IMR-90 (cell line): Measurements from ENCODE around the gene BRI3BP. TPM values are rescaled to one million over a fixed set of nuclear protein-coding genes. Genes with fewer than 3 reads are reported as not detected.

Experiments
- ATAC-seq: fragments of 200-7000 bp; cut with Tn5 transposase; 2 replicates; pipeline ENCODE4 v1.9.1; 2020; ENCODE audit warnings: low read depth, mild to moderate bottlenecking, moderate library complexity
- BruUV-seq: library from RNA; stranded (reverse); fragments of 400-500 nt; replicated peaks from 2 replicates; lab custom pipeline; 2021; lab: Mats Ljungman, UMichigan
- CTCF ChIA-PET: fragments of 300-600 bp; formaldehyde crosslinking; extraction: SDS; loops from one replicate; lab custom pipeline; 2021; ENCODE audit warnings: antibody characterized with exemption; lab: Yijun Ruan, JAX
- POLR2A ChIA-PET: fragments of 300-600 bp; sonication (Branson Sonifier 250); formaldehyde crosslinking; loops from one replicate; lab custom pipeline; 2022; ENCODE audit warnings: antibody characterized with exemption; ENCODE audit not compliant: unreplicated experiment; lab: Charles Lee
- DNase-seq: peaks from one replicate; pipeline ENCODE4 v3.0.0; 2013
- H2AFZ ChIP-seq: replicated peaks from 2 replicates; pipeline ENCODE3; 2013; ENCODE audit warnings: low read length, mild to moderate bottlenecking; ENCODE audit not compliant: poor library complexity
- H2AK5ac ChIP-seq: 2 replicates; pipeline ENCODE4 v1.6.1; 2013; ENCODE audit warnings: low read depth, low read length, inconsistent platforms
- H2AK9ac ChIP-seq: replicated peaks from 2 replicates; pipeline ENCODE3; 2013; ENCODE audit warnings: mild to moderate bottlenecking, low read depth, low read length, moderate library complexity; ENCODE audit not compliant: poor library complexity
- H2BK120ac ChIP-seq: 2 replicates; pipeline ENCODE4 v1.6.1; 2013; ENCODE audit warnings: low read depth, low read length, inconsistent platforms
- H2BK15ac ChIP-seq: 3 replicates; pipeline ENCODE4 v1.6.1; 2013; ENCODE audit warnings: low read depth, low read length, inconsistent platforms
- H2BK20ac ChIP-seq: 2 replicates; pipeline ENCODE4 v1.6.1; 2013; ENCODE audit warnings: low read depth, mild to moderate bottlenecking, inconsistent platforms, low read length, moderate library complexity
- H2BK5ac ChIP-seq: 2 replicates; pipeline ENCODE4 v1.6.1; 2013; ENCODE audit warnings: mild to moderate bottlenecking, low read depth, low read length, inconsistent platforms; ENCODE audit not compliant: poor library complexity, severe bottlenecking
- H3K14ac ChIP-seq: replicated peaks from 2 replicates; pipeline ENCODE4 v1.6.1; 2013; ENCODE audit warnings: low read depth, low read length, inconsistent platforms
- H3K18ac ChIP-seq: 2 replicates; pipeline ENCODE4 v1.6.1; 2013; ENCODE audit warnings: low read depth, low read length, control low read depth
- H3K23ac ChIP-seq: 2 replicates; pipeline ENCODE4 v1.6.1; 2013; ENCODE audit warnings: low read depth, low read length, inconsistent platforms
- H3K27ac ChIP-seq: 2 replicates; pipeline ENCODE4 v1.5.1; 2013; ENCODE audit warnings: mild to moderate bottlenecking, control low read depth, low read length; ENCODE audit not compliant: insufficient read depth
- H3K27me3 ChIP-seq: 2 replicates; pipeline ENCODE4 v1.6.1; 2013; ENCODE audit warnings: low read length; ENCODE audit not compliant: control insufficient read depth, insufficient read depth
- H3K36me3 ChIP-seq: 2 replicates; pipeline ENCODE4 v1.6.1; 2013; ENCODE audit warnings: low read length, mixed read lengths; ENCODE audit not compliant: control insufficient read depth, insufficient read depth
- H3K4ac ChIP-seq: 2 replicates; pipeline ENCODE4 v1.6.1; 2013; ENCODE audit warnings: low read depth, low read length, inconsistent platforms
- H3K4me1 ChIP-seq: 2 replicates; pipeline ENCODE4 v1.6.1; 2013; ENCODE audit warnings: low read length, mixed read lengths; ENCODE audit not compliant: control insufficient read depth, insufficient read depth
- H3K4me2 ChIP-seq: 2 replicates; pipeline ENCODE4 v1.6.1; 2013; ENCODE audit warnings: low read depth, mild to moderate bottlenecking, control low read depth, low read length, moderate library complexity
- H3K4me3 ChIP-seq: 2 replicates; pipeline ENCODE4 v1.5.1; 2013; ENCODE audit warnings: low read depth, mild to moderate bottlenecking, control low read depth, low read length, moderate library complexity; ENCODE audit not compliant: insufficient read depth
- H3K56ac ChIP-seq: 2 replicates; pipeline ENCODE4 v1.6.1; 2013; ENCODE audit warnings: low read length, inconsistent platforms; ENCODE audit not compliant: insufficient read depth; ENCODE audit errors: extremely low read depth
- H3K79me1 ChIP-seq, 2 experiments: 2 replicates each; pipeline ENCODE4 v1.6.1; 2013; ENCODE audit warnings: low read length in 2 of 2, inconsistent platforms in 1 of 2, low read depth in 1 of 2
- H3K9ac ChIP-seq: 2 replicates; pipeline ENCODE4 v1.6.1; 2013; ENCODE audit warnings: low read depth, low read length, control low read depth
- H3K9me1 ChIP-seq: 2 replicates; pipeline ENCODE4 v1.6.1; 2013; ENCODE audit warnings: low read length, inconsistent platforms; ENCODE audit not compliant: insufficient read depth
- H3K9me3 ChIP-seq: 2 replicates; pipeline ENCODE4 v1.6.1; 2013; ENCODE audit warnings: low read length; ENCODE audit not compliant: control insufficient read depth, insufficient read depth
- H4K20me1 ChIP-seq: 2 replicates; pipeline ENCODE4 v1.6.1; 2013; ENCODE audit warnings: low read length, inconsistent platforms; ENCODE audit not compliant: insufficient read depth
- H4K5ac ChIP-seq: 2 replicates; pipeline ENCODE4 v1.6.1; 2013; ENCODE audit warnings: mild to moderate bottlenecking, low read depth, low read length, control low read depth
- H4K8ac ChIP-seq, 2 experiments: 2 replicates each; pipeline ENCODE4 v1.6.1; 2013; ENCODE audit warnings: low read depth in 2 of 2, low read length in 2 of 2, control low read depth in 1 of 2, inconsistent platforms in 1 of 2
- H4K91ac ChIP-seq: 2 replicates; pipeline ENCODE4 v1.6.1; 2013; ENCODE audit warnings: low read depth, low read length, inconsistent platforms; ENCODE audit not compliant: insufficient read depth
- CEBPB ChIP-seq: IDR thresholded peaks from 2 replicates; pipeline ENCODE4 v1.6.1; 2012; ENCODE audit warnings: low read depth, low read length, improper control_type of control experiment
- MAZ ChIP-seq: IDR thresholded peaks from 2 replicates; pipeline ENCODE4 v1.6.1; 2012; ENCODE audit warnings: low read depth, mild to moderate bottlenecking, low read length, improper control_type of control experiment, moderate library complexity, borderline replicate concordance
- MXI1 ChIP-seq: IDR thresholded peaks from 2 replicates; pipeline ENCODE4 v1.6.1; 2012; ENCODE audit warnings: low read depth, mild to moderate bottlenecking, low read length, moderate library complexity, borderline replicate concordance
- RCOR1 ChIP-seq: IDR thresholded peaks from 2 replicates; pipeline ENCODE4 v1.6.1; 2012; ENCODE audit warnings: mild to moderate bottlenecking, low read length, improper control_type of control experiment; ENCODE audit not compliant: insufficient replicate concordance
- WGBS, 2 experiments: methylation state at CpG; one replicate each; pipeline versions ENCODE4 v1.1.5 to v1.1.7; 2013; ENCODE audit warnings: missing lambda C conversion rate in 2 of 2; ENCODE audit not compliant: insufficient read length in 1 of 2; ENCODE audit errors: extremely low coverage in 2 of 2; 5-methylcytosine and 5-hydroxymethylcytosine counted together
- dilution Hi-C: fragments of 300-500 bp; cut with HindIII; formaldehyde crosslinking; loops from one replicate; pipeline ENCODE4 v1.14.3; 2018; ENCODE audit warnings: low sequenced_read_pairs; ENCODE audit not compliant: unreplicated experiment
- in situ Hi-C: fragments of 300-500 bp; cut with MboI; formaldehyde crosslinking; loops from 3 replicates; pipeline ENCODE4 v1.14.3; 2019; ENCODE audit warnings: low sequenced_read_pairs, inconsistent platforms, mixed read lengths
- intact Hi-C: fragments of 100-400 bp; cut with micrococcal nuclease; formaldehyde crosslinking; loops from 2 replicates; pipeline ENCODE4 v1.10.0; 2022
- polyA plus RNA-seq, 3 experiments: library from polyadenylated mRNA; depleted of rRNA; stranded (reverse); fragments of >200 nt; gene quantifications; 2 replicates each; pipeline ENCODE4 v1.2.3, GENCODE V29; 2012; ENCODE audit warnings: low replicate concordance in 1 of 3
- total RNA-seq: library from RNA; depleted of rRNA; stranded (reverse); fragments of >200 nt; gene quantifications from 2 replicates; pipeline ENCODE4 v1.2.3, GENCODE V29; 2012

BRI3BP gene
- total and polyA plus RNA-seq, 2 of the 4 experiments (the other 2 are of a cell fraction) = 2.5 to 2.8 TPM

- no peak for TF ChIP-seq MAZ
These were observed 77.4 kb downstream of the BRI3BP start (continued) for GRCh38 chr12:125070661-125071390.

- Histone ChIP-seq H3K56ac (no peak overlapping the region), H3K4me3 (no peak overlapping the region), H3K9ac (no peak overlapping the region), H3K18ac (no peak overlapping the region), H3K14ac (no peak overlapping the region), H3K23ac (no peak overlapping the region), H2BK15ac (no peak overlapping the region), H3K36me3 (peaks cover 19% of the 10 kb centered on the region), H2AK9ac (no peak overlapping the region), H2BK120ac (no peak overlapping the region), H2BK20ac (no peak overlapping the region), H3K4ac (no peak overlapping the region), H3K4me2 (no peak overlapping the region), H3K9me1 (peaks cover 4% of the 10 kb centered on the region; the same call in 1 of the 2 replicates), H3K27ac (no peak overlapping the region), H3K27me3 (no peaks in the 10 kb centered on the region), H3K79me1 (peaks cover 6 to 37% of the 10 kb centered on the region in 2 experiments), H2BK5ac (no peak overlapping the region), H4K5ac (no peak overlapping the region), H2AK5ac (no peak overlapping the region), H4K8ac (no peak overlapping the region), H4K20me1 (0 out of 2 replicates have a peak, but pooled peaks cover 5% of the 10 kb centered on the region), H3K4me1 (no peaks in the 10 kb centered on the region), H2AFZ (no peak overlapping the region), H4K91ac (no peak overlapping the region), H3K9me3 (no peaks in the 10 kb centered on the region)
- POLR2A ChIA-PET = no interaction called here
- intact Hi-C loops = no loop called here
- dilution Hi-C loops = no loop called here
- CTCF ChIA-PET = no interaction called here
- no peak for TF ChIP-seq MXI1
- TF ChIP-seq RCOR1 = no peak
- TF ChIP-seq CEBPB = no peak
- DNase-seq (no peak), ATAC-seq (no peak)
- 100% methylated on average over 8 of the region's 12 CpGs; no CpG with 5 or more reads in 1 of the 2 experiments for WGBS, 2 experiments
- in situ Hi-C loops = no loop called here
- BruUV-seq = no TSS peak
These were observed 78.0 kb downstream of the BRI3BP start for GRCh38 chr12:125071456-125071855.
